Fibroblast of skin of scalp (primary cell): ENCODE data around the gene ZNHIT6. TPM values are rescaled to one million over a fixed set of nuclear protein-coding genes. Genes with fewer than 3 reads are reported as not detected.
"Not testable (repeated sequence)": the region's sequence is repeated elsewhere in the genome, so short reads cannot be mapped to it uniquely, and the experiment has no call there.

Source experiments
- DNase-seq: peaks from one replicate; pipeline ENCODE4 v3.0.0-alpha.2; 2013
- polyA plus RNA-seq, 2 experiments: library from polyadenylated mRNA; unstranded; fragments of 120-200 nt; gene quantifications; one replicate each; pipeline ENCODE4 v1.2.1, GENCODE V29; 2013; ENCODE audit not compliant: insufficient read length in 2 of 2

Gene ZNHIT6
- polyA plus RNA-seq (2013, experiment 1 of 2; ENCODE audit: insufficient read length) = 17.2 TPM
- 19.5 TPM for polyA plus RNA-seq (2013, experiment 2 of 2; ENCODE audit: insufficient read length)

- peak; percentile 97 for DNase-seq
Measured at GRCh38 chr1:85707990-85708828, at the start of gene ZNHIT6. ZNHIT6 (minus strand) TSS chr1:85708433; CDS start chr1:85708284, 149 bp downstream.

- no peak for DNase-seq
Measured at GRCh38 chr1:85756864-85757263, 48.6 kb upstream of the ZNHIT6 start.

- DNase-seq = no peak
Measured at GRCh38 chr1:85748120-85748519, 39.9 kb upstream of the ZNHIT6 start.

- DNase-seq = no peak
Measured at GRCh38 chr1:85746777-85747176, 38.5 kb upstream of the ZNHIT6 start.

GRCh38 chr1:85743814-85744213, 35.6 kb upstream of the ZNHIT6 start:
- DNase-seq = no peak

- no peak for DNase-seq
Measured at GRCh38 chr1:85734931-85735330, 26.7 kb upstream of the ZNHIT6 start.

GRCh38 chr1:85718678-85719340, 10.6 kb upstream of the ZNHIT6 start:
- DNase-seq = no peak

GRCh38 chr1:85714418-85715114, 6.3 kb upstream of the ZNHIT6 start:
- not testable (repeated sequence) for DNase-seq

- no peak for DNase-seq
Measured at GRCh38 chr1:85708829-85709227, 595 bp upstream of the ZNHIT6 start.

GRCh38 chr1:85707267-85707989, 805 bp downstream of the ZNHIT6 start:
- DNase-seq = no peak

- no peak for DNase-seq
Measured at GRCh38 chr1:85705940-85706339, 2.3 kb downstream of the ZNHIT6 start.

- DNase-seq = peak; percentile 23
Measured at GRCh38 chr1:85700422-85700821, 7.8 kb downstream of the ZNHIT6 start.

GRCh38 chr1:85697895-85698294, 10.3 kb downstream of the ZNHIT6 start:
- DNase-seq = no peak

GRCh38 chr1:85692730-85693314, 15.4 kb downstream of the ZNHIT6 start:
- peak; percentile 66 for DNase-seq

- DNase-seq = peak; percentile 32
Measured at GRCh38 chr1:85689775-85690404, 18.3 kb downstream of the ZNHIT6 start.

GRCh38 chr1:85683292-85684025, 24.8 kb downstream of the ZNHIT6 start:
- DNase-seq = no peak

GRCh38 chr1:85681087-85681486, 27.1 kb downstream of the ZNHIT6 start:
- no peak for DNase-seq

- no peak for DNase-seq
Measured at GRCh38 chr1:85678193-85678592, 30.0 kb downstream of the ZNHIT6 start.

GRCh38 chr1:85677656-85678055, 30.6 kb downstream of the ZNHIT6 start:
- DNase-seq = no peak

GRCh38 chr1:85672031-85672660, 36.1 kb downstream of the ZNHIT6 start:
- DNase-seq = no peak
